Measurements from ENCODE around the gene CD3E. TPM values are rescaled to one million over a fixed set of nuclear protein-coding genes. Genes with fewer than 3 reads are reported as not detected.

CD3E gene
- polyA plus RNA-seq, 1 experiment, result not detected

- CTCF ChIA-PET, result interaction anchor here (1.0 kb wide), 1 partner anchor 109 kb away, joined by 3 read pairs; no protein-coding TSS in a partner anchor
- POLR2A ChIA-PET, result no interaction called here
Measured at GRCh38 chr11:118281284-118281683, 23.2 kb upstream of the CD3E start.

GRCh38 chr11:118282606-118283005 is 21.9 kb upstream of the CD3E start:
- H3K9me3 ChIP-seq (ENCODE audit: control insufficient read depth, insufficient read depth, low read length), result no peaks in the 10 kb centered on the region

More at GRCh38 chr11:118281284-118281683, 23.2 kb upstream of the CD3E start:
- no peak overlapping the region for H3K27ac ChIP-seq (ENCODE audit: low read depth, low read length)
- no peak overlapping the region for H3K4me3 ChIP-seq (ENCODE audit: low read depth, low read length)
- DNase-seq (ENCODE audit: low read depth, low spot score), result no peak
- TF ChIP-seq CTCF (IDR thresholded peaks at IDR 0.05; ENCODE audit: low read depth, low read length), result no peak
- no peaks in the 10 kb centered on the region for H3K9me3 ChIP-seq (ENCODE audit: control insufficient read depth, insufficient read depth, low read length)
- no peaks in the 10 kb centered on the region for H3K27me3 ChIP-seq (ENCODE audit: control insufficient read depth, insufficient read depth, low read length)

DNA sequence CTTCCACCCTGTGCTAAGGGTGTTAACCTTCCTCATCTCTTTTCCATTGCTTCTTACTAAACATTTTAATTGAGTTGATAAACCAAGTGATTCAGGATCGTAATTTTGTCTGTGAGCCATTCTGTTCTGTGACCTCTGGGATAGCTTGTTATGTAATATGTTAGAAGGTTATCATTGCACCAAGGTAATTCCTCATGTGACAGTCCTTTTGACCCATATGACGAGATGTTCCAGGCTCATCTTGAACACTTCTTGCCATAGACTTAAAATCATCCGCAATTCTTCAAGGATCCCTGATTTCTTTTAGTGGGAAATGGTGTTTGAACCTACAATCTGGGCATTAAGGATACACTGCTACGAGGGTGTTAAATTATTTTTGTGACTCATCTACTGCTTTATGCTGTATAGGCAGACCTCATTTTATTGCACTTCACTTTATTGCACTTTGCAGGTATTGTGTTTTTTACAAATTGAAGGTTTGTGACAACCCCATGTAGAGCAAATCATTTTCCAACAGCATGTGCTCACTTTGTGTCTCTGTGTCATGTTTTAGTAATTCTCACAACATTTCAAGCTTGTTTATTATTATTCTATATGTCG is 21.4 kb upstream of the CD3E start:
- DNase-seq (ENCODE audit: low read depth, low spot score), result no peak
- POLR2A ChIA-PET, result no interaction called here

More at GRCh38 chr11:118282606-118283005, 21.9 kb upstream of the CD3E start:
- TF ChIP-seq CTCF (IDR thresholded peaks at IDR 0.05; ENCODE audit: low read depth, low read length), result no peak
- ChIA-PET CTCF (no interaction called here), POLR2A (no interaction called here)
- Histone ChIP-seq H3K4me3 (ENCODE audit: low read depth, low read length) (no peak overlapping the region), H3K27ac (ENCODE audit: low read depth, low read length) (no peak overlapping the region), H3K27me3 (ENCODE audit: control insufficient read depth, insufficient read depth, low read length) (no peaks in the 10 kb centered on the region)
- no peak for DNase-seq (ENCODE audit: low read depth, low spot score)

GRCh38 chr11:118283756-118284350 is 20.7 kb upstream of the CD3E start:
- ChIA-PET POLR2A (no interaction called here), CTCF (no interaction called here)
- no peaks in the 10 kb centered on the region for H3K9me3 ChIP-seq (ENCODE audit: control insufficient read depth, insufficient read depth, low read length)
- no peak for TF ChIP-seq CTCF (IDR thresholded peaks at IDR 0.05; ENCODE audit: low read depth, low read length)
- no peak overlapping the region for H3K27ac ChIP-seq (ENCODE audit: low read depth, low read length)
- no peaks in the 10 kb centered on the region for H3K27me3 ChIP-seq (ENCODE audit: control insufficient read depth, insufficient read depth, low read length)
- DNase-seq (ENCODE audit: low read depth, low spot score), result no peak
- no peak overlapping the region for H3K4me3 ChIP-seq (ENCODE audit: low read depth, low read length)

More for the DNA sequence above, 21.4 kb upstream of the CD3E start:
- Histone ChIP-seq H3K9me3 (ENCODE audit: control insufficient read depth, insufficient read depth, low read length) (no peaks in the 10 kb centered on the region), H3K27ac (ENCODE audit: low read depth, low read length) (no peak overlapping the region), H3K27me3 (ENCODE audit: control insufficient read depth, insufficient read depth, low read length) (no peaks in the 10 kb centered on the region), H3K4me3 (ENCODE audit: low read depth, low read length) (no peak overlapping the region)
- CTCF ChIA-PET, result no interaction called here
- TF ChIP-seq CTCF (IDR thresholded peaks at IDR 0.05; ENCODE audit: low read depth, low read length), result no peak

- Histone ChIP-seq H3K27ac (ENCODE audit: low read depth, low read length) (no peak overlapping the region), H3K27me3 (ENCODE audit: control insufficient read depth, insufficient read depth, low read length) (no peaks in the 10 kb centered on the region), H3K4me3 (ENCODE audit: low read depth, low read length) (no peak overlapping the region), H3K9me3 (ENCODE audit: control insufficient read depth, insufficient read depth, low read length) (no peaks in the 10 kb centered on the region)
- no peak for DNase-seq (ENCODE audit: low read depth, low spot score)
- CTCF ChIA-PET, result no interaction called here
- POLR2A ChIA-PET, result interaction anchor here (0.7 kb wide), 1 partner anchor 82 kb away, joined by 5 read pairs; no protein-coding TSS in a partner anchor
- TF ChIP-seq CTCF (IDR thresholded peaks at IDR 0.05; ENCODE audit: low read depth, low read length), result no peak
Measured at GRCh38 chr11:118286545-118286944, 18.0 kb upstream of the CD3E start.

Measured in AG04450 (cell line).